GM12878 (cell line): Measurements from ENCODE around the gene LRP1B. TPM values are rescaled to one million over a fixed set of nuclear protein-coding genes. Genes with fewer than 3 reads are reported as not detected.

Experiments used
- ATAC-seq: fragments of 200-7000 bp; cut with Tn5 transposase; 3 replicates; pipeline ENCODE4 v1.9.1; 2020; ENCODE audit warnings: mild to moderate bottlenecking, moderate library complexity
- BruUV-seq: library from RNA; stranded (reverse); fragments of 400-500 nt; replicated peaks from 2 replicates; lab custom pipeline; 2021; lab: Mats Ljungman, UMichigan
- CTCF ChIA-PET: fragments of 300-600 bp; sonication (Branson Sonifier 250); formaldehyde crosslinking; extraction: SDS; loops from one replicate; lab custom pipeline; 2021; ENCODE audit warnings: inconsistent platforms; lab: Yijun Ruan, JAX
- POLR2A ChIA-PET: fragments of 350-600 bp; formaldehyde crosslinking; extraction: SDS; loops from one replicate; lab custom pipeline; 2021; ENCODE audit warnings: inconsistent platforms; lab: Charles Lee
- RAD21 ChIA-PET: fragments of 300-600 bp; sonication (Branson Sonifier 250); formaldehyde crosslinking; loops from one replicate; lab custom pipeline; 2023; ENCODE audit warnings: antibody characterized with exemption; ENCODE audit not compliant: unreplicated experiment; lab: Charles Lee
- SMC1A ChIA-PET: fragments of 300-600 bp; sonication (Branson Sonifier 250); formaldehyde crosslinking; loops from one replicate; lab custom pipeline; 2023; ENCODE audit not compliant: unreplicated experiment, uncharacterized antibody; lab: Charles Lee
- DNase-seq: peaks from one replicate; pipeline ENCODE4 v3.0.0-alpha.2; 2011; ENCODE audit warnings: low read depth, low spot score
- FAIRE-seq: peaks from 3 replicates; lab custom pipeline; 2011; peaks lifted over from hg19 to GRCh38; lab: Jason Lieb, UNC
- H2AFZ ChIP-seq: 2 replicates; pipeline ENCODE4 v1.6.0; 2011; ENCODE audit warnings: low read depth, low read length, control low read depth; ENCODE audit not compliant: control insufficient read depth
- H3K27ac ChIP-seq: 2 replicates; pipeline ENCODE4 v1.5.1; 2011; ENCODE audit warnings: control low read depth; ENCODE audit not compliant: control insufficient read depth, insufficient read depth
- H3K27me3 ChIP-seq, 2 experiments: replicated peaks in 1 of 2; 2 replicates each; pipeline versions ENCODE4 v1.6.0 to v1.6.1; 2011; ENCODE audit warnings: low read length in 1 of 2; ENCODE audit not compliant: control insufficient read depth in 2 of 2, insufficient read depth in 2 of 2
- H3K36me3 ChIP-seq, 2 experiments: 2 replicates each; pipeline ENCODE4 v1.5.1; 2011; ENCODE audit warnings: low read length in 1 of 2; ENCODE audit not compliant: control insufficient read depth in 2 of 2, insufficient read depth in 2 of 2
- H3K4me1 ChIP-seq: 2 replicates; pipeline ENCODE4 v1.6.1; 2011; ENCODE audit warnings: mild to moderate bottlenecking, low read length, moderate library complexity, mixed read lengths; ENCODE audit not compliant: control insufficient read depth, insufficient read depth
- H3K4me2 ChIP-seq: 2 replicates; pipeline ENCODE4 v1.6.0; 2011; ENCODE audit warnings: control low read depth; ENCODE audit not compliant: control insufficient read depth, insufficient read depth
- H3K4me3 ChIP-seq: fragments of 200-600 bp; sonication (generic); 2 replicates; pipeline ENCODE4 v1.5.1; 2016
- H3K79me2 ChIP-seq: 2 replicates; pipeline ENCODE4 v1.6.0; 2011; ENCODE audit warnings: low read length; ENCODE audit not compliant: control insufficient read depth, insufficient read depth
- H3K9ac ChIP-seq: 2 replicates; pipeline ENCODE4 v1.8.0; 2011; ENCODE audit warnings: low read length, control low read depth, mixed read lengths; ENCODE audit not compliant: control insufficient read depth, insufficient read depth
- H3K9me3 ChIP-seq: replicated peaks from 3 replicates; pipeline ENCODE4 v1.5.1; 2011; ENCODE audit warnings: mild to moderate bottlenecking, low read length; ENCODE audit not compliant: control insufficient read depth, insufficient read depth
- H4K20me1 ChIP-seq: 2 replicates; pipeline ENCODE4 v1.6.0; 2011; ENCODE audit not compliant: control insufficient read depth, insufficient read depth
- CBFB ChIP-seq: IDR thresholded peaks from 2 replicates; pipeline ENCODE4 v1.6.1; 2016; ENCODE audit warnings: antibody characterized with exemption, low read depth
- RFX5 ChIP-seq: IDR thresholded peaks from 2 replicates; pipeline ENCODE4 v1.6.1; 2011; ENCODE audit warnings: low read depth, low read length, improper control_type of control experiment
- SREBF1 ChIP-seq: IDR thresholded peaks from 2 replicates; pipeline ENCODE4 v1.6.1; 2012; ENCODE audit warnings: mild to moderate bottlenecking, low read length
- ZNF274 ChIP-seq: IDR thresholded peaks from one replicate; pipeline ENCODE4 v1.8.0; 2011; ENCODE audit not compliant: insufficient read length, insufficient read depth
- ZNF622 ChIP-seq: fragments of 450-650 bp; IDR thresholded peaks from 2 replicates; pipeline ENCODE4 v1.6.1; 2017; ENCODE audit warnings: mild to moderate bottlenecking, inconsistent platforms
- WGBS: methylation state at CpG from one replicate; pipeline ENCODE4 v1.1.6; 2016; ENCODE audit warnings: low lambda C conversion rate; ENCODE audit not compliant: insufficient replicate concordance, insufficient coverage; ENCODE audit errors: missing lambda C conversion rate; 5-methylcytosine and 5-hydroxymethylcytosine counted together
- in situ Hi-C: fragments of 300-500 bp; cut with MboI; formaldehyde crosslinking; loops from 9 replicates; pipeline ENCODE4 v1.14.3; 2018; ENCODE audit warnings: mixed read lengths
- intact Hi-C: fragments of 100-400 bp; cut with micrococcal nuclease; formaldehyde crosslinking; loops from one replicate; pipeline ENCODE4 v1.14.2; 2022; ENCODE audit not compliant: unreplicated experiment
- polyA plus RNA-seq, 11 experiments: library from polyadenylated mRNA; depleted of rRNA in 4 of 11; unstranded in 6 of 11; stranded (reverse) in 5 of 11; fragments of >200 nt; fragmentation: Nextera tagmentation in 4 of 11; fragmentation: Illumina TruSeq in 1 of 11; extraction: Ambion mirVana in 4 of 11; extraction: Trizol in 1 of 11; gene quantifications; 1 replicate in 1 of 11; 2 replicates in 10 of 11; pipeline versions ENCODE4 v1.2.1 to v1.2.3, GENCODE V29; 2011 to 2016; ENCODE audit warnings: inconsistent platforms in 2 of 11, missing spikeins in 2 of 11, low read depth in 1 of 11
- total RNA-seq, 4 experiments: library from RNA; depleted of rRNA in 3 of 4; stranded (reverse); fragments of >200 nt in 3 of 4; fragmentation: Illumina TruSeq in 1 of 4; extraction: Trizol in 1 of 4; gene quantifications; 2 replicates each; pipeline versions ENCODE4 v1.2.1 to v1.2.3, GENCODE V29; 2013 to 2021
- TF ChIP-seq, protein P1 (sequence below): IDR thresholded peaks from 2 replicates; pipeline ENCODE4 v1.6.1; 2012; ENCODE audit warnings: low read length, inconsistent platforms
- TF ChIP-seq, protein P2 (sequence below): fragments of 450-650 bp; formaldehyde crosslinking; IDR thresholded peaks from 2 replicates; pipeline ENCODE4 v1.4.0; 2020; ENCODE audit warnings: mild to moderate bottlenecking, moderate library complexity
- TF ChIP-seq, protein P3 (sequence below): fragments of 450-650 bp; IDR thresholded peaks from 2 replicates; pipeline ENCODE4 v1.6.1; 2016; ENCODE audit warnings: mild to moderate bottlenecking, moderate library complexity, borderline replicate concordance

The LRP1B gene
- total and polyA plus RNA-seq, 10 of the 15 experiments (the other 5 are each of a cell fraction or from before 2014, with no cell fraction given) = under 0.01 to 0.06 (median 0.03) TPM; not detected in 5

DNA sequence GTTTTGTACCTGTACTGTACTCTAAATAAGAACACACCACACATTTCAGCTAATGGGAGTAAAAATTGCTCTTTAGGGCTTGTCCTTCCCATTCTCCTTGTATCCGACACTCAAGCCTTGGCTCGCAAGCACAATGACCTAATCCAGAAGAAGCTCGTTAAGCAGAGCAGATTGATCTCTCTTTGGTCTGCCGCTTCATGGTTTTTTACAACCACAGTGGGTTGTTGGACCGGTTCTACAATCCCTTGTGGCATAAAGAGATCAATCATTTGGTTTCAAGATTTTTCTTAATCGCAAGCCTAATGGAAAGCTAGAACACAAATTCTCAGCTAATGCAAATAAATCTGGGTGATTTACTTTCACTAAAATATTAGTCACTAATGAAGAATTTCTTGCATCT, 662.1 kb downstream of the LRP1B start:
- H3K4me3 ChIP-seq = no peak overlapping the region
- H3K9ac ChIP-seq = no peak overlapping the region
- H3K79me2 ChIP-seq = no peaks in the 10 kb centered on the region
- no peaks in the 10 kb centered on the region for H3K9me3 ChIP-seq
- no peak overlapping the region for H3K4me2 ChIP-seq
- CTCF ChIA-PET = no interaction called here
- FAIRE-seq (no peak), ATAC-seq (no peak), DNase-seq (no peak)
- POLR2A ChIA-PET = no interaction called here
- in situ Hi-C loops (no loop called here), intact Hi-C loops (no loop called here)
- RAD21 ChIA-PET = no interaction called here
- H3K27ac ChIP-seq = no peak overlapping the region
- H3K36me3 ChIP-seq = no peaks in the 10 kb centered on the region
- no peaks in the 10 kb centered on the region for H4K20me1 ChIP-seq
- TF ChIP-seq, protein P1, sequence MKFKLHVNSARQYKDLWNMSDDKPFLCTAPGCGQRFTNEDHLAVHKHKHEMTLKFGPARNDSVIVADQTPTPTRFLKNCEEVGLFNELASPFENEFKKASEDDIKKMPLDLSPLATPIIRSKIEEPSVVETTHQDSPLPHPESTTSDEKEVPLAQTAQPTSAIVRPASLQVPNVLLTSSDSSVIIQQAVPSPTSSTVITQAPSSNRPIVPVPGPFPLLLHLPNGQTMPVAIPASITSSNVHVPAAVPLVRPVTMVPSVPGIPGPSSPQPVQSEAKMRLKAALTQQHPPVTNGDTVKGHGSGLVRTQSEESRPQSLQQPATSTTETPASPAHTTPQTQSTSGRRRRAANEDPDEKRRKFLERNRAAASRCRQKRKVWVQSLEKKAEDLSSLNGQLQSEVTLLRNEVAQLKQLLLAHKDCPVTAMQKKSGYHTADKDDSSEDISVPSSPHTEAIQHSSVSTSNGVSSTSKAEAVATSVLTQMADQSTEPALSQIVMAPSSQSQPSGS = no peak
- no peak for TF ChIP-seq SREBF1
- H3K4me1 ChIP-seq = no peaks in the 10 kb centered on the region
- BruUV-seq = no TSS peak
- H3K27me3 ChIP-seq = no peaks in the 10 kb centered on the region
- no peak overlapping the region for H2AFZ ChIP-seq
- WGBS = 45% methylated on average over 6 of the region's 6 CpGs
- SMC1A ChIA-PET = interaction anchor here (0.8 kb wide), 1 partner anchor 10 kb away, joined by 3 read pairs; no protein-coding TSS in a partner anchor

DNA sequence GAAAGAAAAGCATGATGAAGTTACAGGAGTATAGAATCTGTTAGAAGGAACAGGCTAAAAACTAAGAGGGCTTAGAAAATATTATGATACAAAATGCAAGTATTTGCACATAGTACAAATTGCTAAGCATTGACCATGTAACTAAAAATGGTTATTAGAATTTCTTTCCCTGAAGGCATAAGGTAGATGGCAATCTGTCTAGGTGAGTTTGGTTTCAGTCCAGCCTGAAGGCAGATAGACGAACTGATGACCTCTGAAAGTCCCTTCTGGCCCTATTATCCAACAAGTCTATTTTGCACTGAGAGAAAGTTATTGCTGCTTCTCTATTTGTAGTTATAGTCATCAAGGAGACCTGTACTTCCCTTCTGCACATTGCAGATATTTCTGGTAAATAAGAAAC, 663.5 kb downstream of the LRP1B start:
- ChIA-PET SMC1A (no interaction called here), POLR2A (no interaction called here), CTCF (no interaction called here), RAD21 (no interaction called here)
- Histone ChIP-seq H4K20me1 (no peaks in the 10 kb centered on the region), H3K36me3 (no peaks in the 10 kb centered on the region), H3K4me3 (no peak overlapping the region), H3K27me3 (no peaks in the 10 kb centered on the region), H3K4me1 (no peaks in the 10 kb centered on the region), H3K9ac (no peak overlapping the region), H3K9me3 (no peaks in the 10 kb centered on the region), H3K79me2 (no peaks in the 10 kb centered on the region), H3K27ac (no peak overlapping the region), H3K4me2 (no peak overlapping the region), H2AFZ (no peak overlapping the region)
- FAIRE-seq = no peak
- no peak for DNase-seq
- whole genome bisulfite sequencing = 0% methylated on average over 1 of the region's 1 CpG
- no peak for TF ChIP-seq ZNF274
- no peak for TF ChIP-seq RFX5
- TF ChIP-seq CBFB = no peak
- TF ChIP-seq, protein P2, sequence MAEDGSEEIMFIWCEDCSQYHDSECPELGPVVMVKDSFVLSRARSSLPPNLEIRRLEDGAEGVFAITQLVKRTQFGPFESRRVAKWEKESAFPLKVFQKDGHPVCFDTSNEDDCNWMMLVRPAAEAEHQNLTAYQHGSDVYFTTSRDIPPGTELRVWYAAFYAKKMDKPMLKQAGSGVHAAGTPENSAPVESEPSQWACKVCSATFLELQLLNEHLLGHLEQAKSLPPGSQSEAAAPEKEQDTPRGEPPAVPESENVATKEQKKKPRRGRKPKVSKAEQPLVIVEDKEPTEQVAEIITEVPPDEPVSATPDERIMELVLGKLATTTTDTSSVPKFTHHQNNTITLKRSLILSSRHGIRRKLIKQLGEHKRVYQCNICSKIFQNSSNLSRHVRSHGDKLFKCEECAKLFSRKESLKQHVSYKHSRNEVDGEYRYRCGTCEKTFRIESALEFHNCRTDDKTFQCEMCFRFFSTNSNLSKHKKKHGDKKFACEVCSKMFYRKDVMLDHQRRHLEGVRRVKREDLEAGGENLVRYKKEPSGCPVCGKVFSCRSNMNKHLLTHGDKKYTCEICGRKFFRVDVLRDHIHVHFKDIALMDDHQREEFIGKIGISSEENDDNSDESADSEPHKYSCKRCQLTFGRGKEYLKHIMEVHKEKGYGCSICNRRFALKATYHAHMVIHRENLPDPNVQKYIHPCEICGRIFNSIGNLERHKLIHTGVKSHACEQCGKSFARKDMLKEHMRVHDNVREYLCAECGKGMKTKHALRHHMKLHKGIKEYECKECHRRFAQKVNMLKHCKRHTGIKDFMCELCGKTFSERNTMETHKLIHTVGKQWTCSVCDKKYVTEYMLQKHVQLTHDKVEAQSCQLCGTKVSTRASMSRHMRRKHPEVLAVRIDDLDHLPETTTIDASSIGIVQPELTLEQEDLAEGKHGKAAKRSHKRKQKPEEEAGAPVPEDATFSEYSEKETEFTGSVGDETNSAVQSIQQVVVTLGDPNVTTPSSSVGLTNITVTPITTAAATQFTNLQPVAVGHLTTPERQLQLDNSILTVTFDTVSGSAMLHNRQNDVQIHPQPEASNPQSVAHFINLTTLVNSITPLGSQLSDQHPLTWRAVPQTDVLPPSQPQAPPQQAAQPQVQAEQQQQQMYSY (CRISPR knock-in tag) = no peak
- TF ChIP-seq, protein P3, sequence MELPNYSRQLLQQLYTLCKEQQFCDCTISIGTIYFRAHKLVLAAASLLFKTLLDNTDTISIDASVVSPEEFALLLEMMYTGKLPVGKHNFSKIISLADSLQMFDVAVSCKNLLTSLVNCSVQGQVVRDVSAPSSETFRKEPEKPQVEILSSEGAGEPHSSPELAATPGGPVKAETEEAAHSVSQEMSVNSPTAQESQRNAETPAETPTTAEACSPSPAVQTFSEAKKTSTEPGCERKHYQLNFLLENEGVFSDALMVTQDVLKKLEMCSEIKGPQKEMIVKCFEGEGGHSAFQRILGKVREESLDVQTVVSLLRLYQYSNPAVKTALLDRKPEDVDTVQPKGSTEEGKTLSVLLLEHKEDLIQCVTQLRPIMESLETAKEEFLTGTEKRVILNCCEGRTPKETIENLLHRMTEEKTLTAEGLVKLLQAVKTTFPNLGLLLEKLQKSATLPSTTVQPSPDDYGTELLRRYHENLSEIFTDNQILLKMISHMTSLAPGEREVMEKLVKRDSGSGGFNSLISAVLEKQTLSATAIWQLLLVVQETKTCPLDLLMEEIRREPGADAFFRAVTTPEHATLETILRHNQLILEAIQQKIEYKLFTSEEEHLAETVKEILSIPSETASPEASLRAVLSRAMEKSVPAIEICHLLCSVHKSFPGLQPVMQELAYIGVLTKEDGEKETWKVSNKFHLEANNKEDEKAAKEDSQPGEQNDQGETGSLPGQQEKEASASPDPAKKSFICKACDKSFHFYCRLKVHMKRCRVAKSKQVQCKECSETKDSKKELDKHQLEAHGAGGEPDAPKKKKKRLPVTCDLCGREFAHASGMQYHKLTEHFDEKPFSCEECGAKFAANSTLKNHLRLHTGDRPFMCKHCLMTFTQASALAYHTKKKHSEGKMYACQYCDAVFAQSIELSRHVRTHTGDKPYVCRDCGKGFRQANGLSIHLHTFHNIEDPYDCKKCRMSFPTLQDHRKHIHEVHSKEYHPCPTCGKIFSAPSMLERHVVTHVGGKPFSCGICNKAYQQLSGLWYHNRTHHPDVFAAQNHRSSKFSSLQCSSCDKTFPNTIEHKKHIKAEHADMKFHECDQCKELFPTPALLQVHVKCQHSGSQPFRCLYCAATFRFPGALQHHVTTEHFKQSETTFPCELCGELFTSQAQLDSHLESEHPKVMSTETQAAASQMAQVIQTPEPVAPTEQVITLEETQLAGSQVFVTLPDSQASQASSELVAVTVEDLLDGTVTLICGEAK = no peak
- TF ChIP-seq ZNF622 = no peak
- ATAC-seq = no peak
- no TSS peak for BruUV-seq
- in situ Hi-C loops = no loop called here
- intact Hi-C loops = no loop called here
